DOHH2 (cell line): ENCODE data around the gene SH3RF2.

Experiments used
- EZH2phosphoT487 ChIP-seq: fragments of 200-600 bp; sonication (generic); IDR thresholded peaks from 2 replicates; pipeline ENCODE4 v1.6.1; 2017; ENCODE audit warnings: borderline replicate concordance, mild to moderate bottlenecking, antibody characterized with exemption, low read length, moderate library complexity, mixed read lengths
- TF ChIP-seq, protein P1 (sequence below): fragments of 200-600 bp; sonication (generic); IDR thresholded peaks from one replicate; pipeline ENCODE4 v1.5.1; 2014; ENCODE audit warnings: antibody characterized with exemption, mild to moderate bottlenecking, low read depth, low read length; ENCODE audit not compliant: poor library complexity, severe bottlenecking

DNA sequence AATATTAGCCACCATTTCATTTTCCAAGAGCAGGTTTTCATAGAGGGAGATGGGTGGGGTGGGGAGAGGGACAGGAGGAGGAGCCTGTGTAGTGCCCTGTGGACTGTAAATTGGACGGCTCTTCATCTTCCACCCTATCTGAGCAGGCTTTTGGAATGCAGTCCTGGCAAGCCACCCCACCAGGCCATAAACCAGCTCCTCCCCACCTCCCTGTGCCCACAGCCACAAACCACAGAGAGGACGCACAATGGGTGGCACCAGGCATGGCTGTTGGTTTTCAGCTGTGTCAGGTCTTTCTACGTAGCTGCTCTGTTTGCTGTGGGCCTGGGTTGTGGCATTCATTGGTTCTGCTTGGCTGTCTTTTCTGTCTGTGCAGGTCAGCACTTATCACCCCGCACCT lies 111.0 kb downstream of the SH3RF2 start:
- TF ChIP-seq, protein P1, sequence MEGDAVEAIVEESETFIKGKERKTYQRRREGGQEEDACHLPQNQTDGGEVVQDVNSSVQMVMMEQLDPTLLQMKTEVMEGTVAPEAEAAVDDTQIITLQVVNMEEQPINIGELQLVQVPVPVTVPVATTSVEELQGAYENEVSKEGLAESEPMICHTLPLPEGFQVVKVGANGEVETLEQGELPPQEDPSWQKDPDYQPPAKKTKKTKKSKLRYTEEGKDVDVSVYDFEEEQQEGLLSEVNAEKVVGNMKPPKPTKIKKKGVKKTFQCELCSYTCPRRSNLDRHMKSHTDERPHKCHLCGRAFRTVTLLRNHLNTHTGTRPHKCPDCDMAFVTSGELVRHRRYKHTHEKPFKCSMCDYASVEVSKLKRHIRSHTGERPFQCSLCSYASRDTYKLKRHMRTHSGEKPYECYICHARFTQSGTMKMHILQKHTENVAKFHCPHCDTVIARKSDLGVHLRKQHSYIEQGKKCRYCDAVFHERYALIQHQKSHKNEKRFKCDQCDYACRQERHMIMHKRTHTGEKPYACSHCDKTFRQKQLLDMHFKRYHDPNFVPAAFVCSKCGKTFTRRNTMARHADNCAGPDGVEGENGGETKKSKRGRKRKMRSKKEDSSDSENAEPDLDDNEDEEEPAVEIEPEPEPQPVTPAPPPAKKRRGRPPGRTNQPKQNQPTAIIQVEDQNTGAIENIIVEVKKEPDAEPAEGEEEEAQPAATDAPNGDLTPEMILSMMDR: no peak
- no peak for TF ChIP-seq EZH2phosphoT487
